ENCODE results near the gene PPP5C.

Gene PPP5C

DNA sequence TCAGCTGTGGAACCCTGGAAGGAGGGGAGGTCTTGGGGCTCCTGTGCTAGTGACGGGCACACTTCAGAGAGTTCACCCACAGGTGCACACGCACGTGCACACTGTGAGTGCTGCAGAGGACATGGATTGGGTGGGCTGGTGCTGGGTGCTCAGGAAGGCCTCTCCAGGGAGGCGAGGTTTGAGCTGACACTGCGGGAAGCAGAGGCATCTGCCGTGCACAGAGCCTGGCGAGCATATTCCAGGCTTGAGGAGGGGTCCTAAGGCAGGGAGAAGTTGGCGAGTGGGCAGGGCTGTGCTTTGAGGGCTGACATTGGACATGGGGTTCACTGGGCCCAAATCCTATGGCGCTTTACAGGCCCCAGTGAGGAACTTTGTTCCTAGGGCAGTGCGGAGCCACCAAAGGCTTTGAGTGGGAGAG, 40.8 kb downstream of the PPP5C start:
- no peaks in the 10 kb centered on the region for H3K4me1 ChIP-seq (ENCODE audit: insufficient read depth, poor library complexity, severe bottlenecking)
- DNase-seq (ENCODE audit: low spot score): no peak
- ATAC-seq (ENCODE audit: low read depth): no peak
- H3K9me3 ChIP-seq (ENCODE audit: severe bottlenecking): no peaks in the 10 kb centered on the region
- peaks cover 81% of the 10 kb centered on the region for H3K36me3 ChIP-seq (ENCODE audit: low read depth)
- no peak overlapping the region for H3K27ac ChIP-seq (ENCODE audit: poor library complexity, severe bottlenecking)
- no peak overlapping the region for H3K4me3 ChIP-seq (ENCODE audit: severe bottlenecking)
- TF ChIP-seq, protein P1, sequence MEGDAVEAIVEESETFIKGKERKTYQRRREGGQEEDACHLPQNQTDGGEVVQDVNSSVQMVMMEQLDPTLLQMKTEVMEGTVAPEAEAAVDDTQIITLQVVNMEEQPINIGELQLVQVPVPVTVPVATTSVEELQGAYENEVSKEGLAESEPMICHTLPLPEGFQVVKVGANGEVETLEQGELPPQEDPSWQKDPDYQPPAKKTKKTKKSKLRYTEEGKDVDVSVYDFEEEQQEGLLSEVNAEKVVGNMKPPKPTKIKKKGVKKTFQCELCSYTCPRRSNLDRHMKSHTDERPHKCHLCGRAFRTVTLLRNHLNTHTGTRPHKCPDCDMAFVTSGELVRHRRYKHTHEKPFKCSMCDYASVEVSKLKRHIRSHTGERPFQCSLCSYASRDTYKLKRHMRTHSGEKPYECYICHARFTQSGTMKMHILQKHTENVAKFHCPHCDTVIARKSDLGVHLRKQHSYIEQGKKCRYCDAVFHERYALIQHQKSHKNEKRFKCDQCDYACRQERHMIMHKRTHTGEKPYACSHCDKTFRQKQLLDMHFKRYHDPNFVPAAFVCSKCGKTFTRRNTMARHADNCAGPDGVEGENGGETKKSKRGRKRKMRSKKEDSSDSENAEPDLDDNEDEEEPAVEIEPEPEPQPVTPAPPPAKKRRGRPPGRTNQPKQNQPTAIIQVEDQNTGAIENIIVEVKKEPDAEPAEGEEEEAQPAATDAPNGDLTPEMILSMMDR (IDR thresholded peaks at IDR 0.05; ENCODE audit: poor library complexity, severe bottlenecking): no peak
- H3K27me3 ChIP-seq (ENCODE audit: insufficient read depth, poor library complexity, severe bottlenecking): no peaks in the 10 kb centered on the region

DNA sequence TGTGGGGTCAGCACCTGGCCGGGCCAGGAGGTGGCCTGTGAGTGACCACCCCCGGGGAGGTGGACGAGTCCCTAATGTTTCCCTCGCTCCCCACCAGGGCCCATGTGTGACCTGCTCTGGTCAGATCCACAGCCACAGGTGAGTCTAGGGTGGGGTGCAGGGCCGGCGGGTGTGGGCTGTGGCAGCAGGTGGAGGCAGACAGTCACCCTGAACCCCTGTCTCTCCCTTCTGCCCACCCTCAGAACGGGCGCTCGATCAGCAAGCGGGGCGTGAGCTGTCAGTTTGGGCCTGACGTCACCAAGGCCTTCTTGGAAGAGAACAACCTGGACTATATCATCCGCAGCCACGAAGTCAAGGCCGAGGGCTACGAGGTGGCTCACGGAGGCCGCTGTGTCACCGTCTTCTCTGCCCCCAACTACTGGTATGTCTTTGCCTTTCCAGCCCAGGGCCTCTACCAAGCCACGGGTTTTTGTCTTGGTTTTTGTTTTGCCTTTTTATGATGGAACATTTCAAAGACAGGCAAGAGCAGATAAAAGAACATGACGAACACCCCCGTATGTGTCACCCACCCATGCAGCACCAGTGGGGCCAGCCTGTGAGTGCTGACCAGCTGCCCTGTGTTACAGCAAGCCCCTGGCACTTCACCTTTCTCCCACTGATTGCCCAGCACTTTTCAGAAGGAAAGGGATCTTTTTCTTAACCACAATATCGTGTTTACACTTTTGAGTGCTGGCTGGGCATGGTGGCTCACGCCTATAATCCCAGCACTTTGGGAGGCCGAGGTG, 41.6 kb downstream of the PPP5C start:
- H3K4me3 ChIP-seq (ENCODE audit: severe bottlenecking): no peak overlapping the region
- no peaks in the 10 kb centered on the region for H3K27me3 ChIP-seq (ENCODE audit: insufficient read depth, poor library complexity, severe bottlenecking)
- DNase-seq (ENCODE audit: low spot score) (peak; percentile 57), ATAC-seq (ENCODE audit: low read depth) (no peak)
- TF ChIP-seq, protein P1 (IDR thresholded peaks at IDR 0.05; ENCODE audit: poor library complexity, severe bottlenecking): no peak
- H3K36me3 ChIP-seq (ENCODE audit: low read depth): peaks cover 77% of the 10 kb centered on the region
- H3K4me1 ChIP-seq (ENCODE audit: insufficient read depth, poor library complexity, severe bottlenecking): no peaks in the 10 kb centered on the region
- no peak overlapping the region for H3K27ac ChIP-seq (ENCODE audit: poor library complexity, severe bottlenecking)
- H3K9me3 ChIP-seq (ENCODE audit: severe bottlenecking): no peaks in the 10 kb centered on the region

DNA sequence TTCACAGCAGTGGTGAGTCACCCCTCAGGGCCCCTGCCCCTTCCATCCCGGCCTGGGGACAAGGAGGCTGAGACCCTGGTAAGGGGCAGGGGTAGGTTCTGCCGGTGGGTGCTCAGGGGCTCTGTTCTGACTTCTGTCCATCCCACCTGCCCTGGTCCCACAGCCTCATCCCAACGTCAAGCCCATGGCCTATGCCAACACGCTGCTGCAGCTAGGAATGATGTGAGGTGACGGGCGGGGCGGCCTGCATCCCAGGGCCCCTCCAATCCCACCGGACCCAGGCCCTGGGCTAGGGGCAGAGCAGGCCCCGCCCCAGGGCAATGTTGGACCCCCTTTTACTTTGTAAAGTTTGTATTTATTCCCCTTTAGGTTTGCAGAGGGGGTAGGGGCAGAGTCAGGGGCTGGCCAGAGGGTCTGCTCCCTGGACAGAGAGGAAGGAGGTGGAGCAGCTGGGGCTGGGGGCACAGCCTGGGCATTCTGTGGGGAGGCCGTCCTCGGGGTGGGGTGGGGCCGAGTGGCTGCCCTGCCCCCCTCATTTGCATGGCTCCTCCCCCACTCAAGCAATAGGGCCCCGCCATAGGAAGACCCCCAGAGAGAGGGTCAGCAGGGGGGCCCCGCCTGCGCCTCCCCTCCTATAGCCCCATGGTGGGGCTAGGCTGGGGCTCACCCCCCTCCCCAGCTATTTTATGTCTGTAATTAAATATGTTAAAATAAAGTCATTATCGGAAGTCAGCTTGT, 43.4 kb downstream of the PPP5C start:
- H3K9me3 ChIP-seq (ENCODE audit: severe bottlenecking): no peaks in the 10 kb centered on the region
- H3K4me3 ChIP-seq (ENCODE audit: severe bottlenecking): no peak overlapping the region
- TF ChIP-seq, protein P1 (IDR thresholded peaks at IDR 0.05; ENCODE audit: poor library complexity, severe bottlenecking): no peak
- no peaks in the 10 kb centered on the region for H3K27me3 ChIP-seq (ENCODE audit: insufficient read depth, poor library complexity, severe bottlenecking)
- peak; percentile 50 for DNase-seq (ENCODE audit: low spot score)
- ATAC-seq (ENCODE audit: low read depth): no peak
- peaks cover 59% of the 10 kb centered on the region for H3K36me3 ChIP-seq (ENCODE audit: low read depth)
- H3K27ac ChIP-seq (ENCODE audit: poor library complexity, severe bottlenecking): no peak overlapping the region
- no peaks in the 10 kb centered on the region for H3K4me1 ChIP-seq (ENCODE audit: insufficient read depth, poor library complexity, severe bottlenecking)

DNA sequence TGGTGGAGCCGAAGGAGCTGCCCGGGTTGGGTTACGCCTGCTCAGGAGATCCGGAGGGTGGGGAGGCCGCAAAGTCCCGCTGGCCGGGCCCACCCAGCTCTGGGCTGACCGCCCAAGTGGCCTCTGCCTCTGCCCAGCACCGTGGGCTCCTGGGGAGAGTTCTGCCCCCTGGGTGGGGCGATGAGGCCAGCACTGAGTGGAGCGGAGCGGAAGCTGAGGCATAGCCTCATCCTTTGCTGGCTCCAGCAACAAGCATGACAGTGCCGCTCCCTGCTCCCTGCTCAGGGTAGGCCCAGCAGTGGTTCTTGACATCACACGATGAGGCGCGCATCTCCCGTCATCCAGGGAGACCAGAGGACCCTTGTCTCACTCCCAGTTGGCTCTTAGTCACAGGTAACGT, 44.0 kb downstream of the PPP5C start:
- peak; percentile 42 for DNase-seq (ENCODE audit: low spot score)
- Histone ChIP-seq H3K4me1 (ENCODE audit: insufficient read depth, poor library complexity, severe bottlenecking) (no peaks in the 10 kb centered on the region), H3K27ac (ENCODE audit: poor library complexity, severe bottlenecking) (no peak overlapping the region), H3K4me3 (ENCODE audit: severe bottlenecking) (no peak overlapping the region), H3K36me3 (ENCODE audit: low read depth) (peaks cover 57% of the 10 kb centered on the region), H3K9me3 (ENCODE audit: severe bottlenecking) (no peaks in the 10 kb centered on the region), H3K27me3 (ENCODE audit: insufficient read depth, poor library complexity, severe bottlenecking) (no peaks in the 10 kb centered on the region)
- ATAC-seq (ENCODE audit: low read depth): no peak
- TF ChIP-seq, protein P1 (IDR thresholded peaks at IDR 0.05; ENCODE audit: poor library complexity, severe bottlenecking): no peak
